ENCODE data around the gene MEI1.
A peak's percentile ranks its signal among the peaks of the same experiment; 100 is the strongest.
"Not testable (repeated sequence)": the region's sequence is repeated elsewhere in the genome, so short reads cannot be mapped to it uniquely, and the experiment has no call there.

The MEI1 gene

GRCh38 chr22:41725510-41726110 is 26.3 kb downstream of the MEI1 start:
- H3K9me3 ChIP-seq (ENCODE audit: severe bottlenecking) = no peaks in the 10 kb centered on the region
- H3K4me3 ChIP-seq (ENCODE audit: low read depth, low read length) = no peak overlapping the region
- H3K36me3 ChIP-seq = no peaks in the 10 kb centered on the region
- no peaks in the 10 kb centered on the region for H3K27me3 ChIP-seq (ENCODE audit: insufficient read depth, low read depth, severe bottlenecking)
- H3K27ac ChIP-seq = no peak overlapping the region
- no peak for TF ChIP-seq CTCF (IDR thresholded peaks at IDR 0.05; ENCODE audit: low read depth, low read length)
- no peak for DNase-seq

- DNase-seq = no peak
- no peaks in the 10 kb centered on the region for H3K36me3 ChIP-seq
- no peak overlapping the region for H3K27ac ChIP-seq
- H3K4me3 ChIP-seq (ENCODE audit: low read depth, low read length) = no peak overlapping the region
- TF ChIP-seq CTCF (IDR thresholded peaks at IDR 0.05; ENCODE audit: low read depth, low read length) = no peak
- no peaks in the 10 kb centered on the region for H3K27me3 ChIP-seq (ENCODE audit: insufficient read depth, low read depth, severe bottlenecking)
- H3K9me3 ChIP-seq (ENCODE audit: severe bottlenecking) = no peaks in the 10 kb centered on the region
Measured at GRCh38 chr22:41731609-41732008, 32.3 kb downstream of the MEI1 start.

- Histone ChIP-seq H3K9me3 (ENCODE audit: severe bottlenecking) (no peaks in the 10 kb centered on the region), H3K27me3 (ENCODE audit: insufficient read depth, low read depth, severe bottlenecking) (no peaks in the 10 kb centered on the region), H3K27ac (no peak overlapping the region), H3K36me3 (no peaks in the 10 kb centered on the region), H3K4me3 (ENCODE audit: low read depth, low read length) (no peak overlapping the region)
- no peak for DNase-seq
- TF ChIP-seq CTCF (IDR thresholded peaks at IDR 0.05; ENCODE audit: low read depth, low read length) = no peak
Measured at GRCh38 chr22:41732096-41732772, 32.9 kb downstream of the MEI1 start.

GRCh38 chr22:41733241-41733640 is 33.9 kb downstream of the MEI1 start:
- not testable (repeated sequence) for DNase-seq; H3K36me3 ChIP-seq; H3K27ac ChIP-seq; H3K4me3 ChIP-seq (ENCODE audit: low read depth, low read length); H3K27me3 ChIP-seq (ENCODE audit: insufficient read depth, low read depth, severe bottlenecking); H3K9me3 ChIP-seq (ENCODE audit: severe bottlenecking)

- H3K9me3 ChIP-seq (ENCODE audit: severe bottlenecking) = no peaks in the 10 kb centered on the region
- no peak overlapping the region for H3K4me3 ChIP-seq (ENCODE audit: low read depth, low read length)
Measured at GRCh38 chr22:41739576-41739975, 40.3 kb downstream of the MEI1 start.

GRCh38 chr22:41742918-41743317 is 43.6 kb downstream of the MEI1 start:
- no peak overlapping the region for H3K27ac ChIP-seq
- peak; percentile 60 for TF ChIP-seq CTCF (IDR thresholded peaks at IDR 0.05; ENCODE audit: low read depth, low read length)
- no peaks in the 10 kb centered on the region for H3K36me3 ChIP-seq
- peak overlapping the region; percentile 6; the same call in 1 of the 2 replicates for H3K4me3 ChIP-seq (ENCODE audit: low read depth, low read length)
- peak; percentile 67 for DNase-seq
- H3K9me3 ChIP-seq (ENCODE audit: severe bottlenecking) = no peaks in the 10 kb centered on the region
- H3K27me3 ChIP-seq (ENCODE audit: insufficient read depth, low read depth, severe bottlenecking) = no peaks in the 10 kb centered on the region

More at GRCh38 chr22:41739576-41739975, 40.3 kb downstream of the MEI1 start:
- no peak for DNase-seq
- Histone ChIP-seq H3K27ac (no peak overlapping the region), H3K27me3 (ENCODE audit: insufficient read depth, low read depth, severe bottlenecking) (no peaks in the 10 kb centered on the region), H3K36me3 (no peaks in the 10 kb centered on the region)
- no peak for TF ChIP-seq CTCF (IDR thresholded peaks at IDR 0.05; ENCODE audit: low read depth, low read length)

Measured in WERI-Rb-1 (cell line).